OCI-LY7 (cell line): Measurements from ENCODE around the gene PPY.

Source experiments
- CTCF ChIP-seq: fragments of 200-600 bp; sonication (generic); conservative IDR thresholded peaks from 2 replicates; pipeline ENCODE4 v1.5.1; 2014; ENCODE audit warnings: mild to moderate bottlenecking, antibody characterized with exemption, low read length, moderate library complexity, mixed read lengths
- EZH2phosphoT487 ChIP-seq: fragments of 200-600 bp; sonication (generic); IDR thresholded peaks from 2 replicates; pipeline ENCODE4 v1.6.1; 2018; ENCODE audit warnings: low read depth, borderline replicate concordance, mild to moderate bottlenecking, mixed run types, antibody characterized with exemption, low read length, moderate library complexity, mixed read lengths

GRCh38 chr17:43956222-43956621 lies 13.9 kb upstream of the PPY start:
- TF ChIP-seq EZH2phosphoT487: no peak
- TF ChIP-seq CTCF: no peak
